SK-N-SH treated with all-trans-retinoic acid at 6 μM for 48 hours (cell line): ENCODE measurements around the gene AMMECR1.

Experiments used
- ARNTL ChIP-seq: fragments of 450-650 bp; formaldehyde crosslinking; IDR thresholded peaks from 2 replicates; pipeline ENCODE4 v1.5.0; 2020; ENCODE audit warnings: low read depth, mild to moderate bottlenecking, moderate library complexity, borderline replicate concordance
- CREB5 ChIP-seq: fragments of 250-450 bp; sonication (Bioruptor Pico); IDR thresholded peaks from 2 replicates; pipeline ENCODE4 v1.5.1; 2020; ENCODE audit warnings: low read depth, mild to moderate bottlenecking, moderate library complexity
- ESRRG ChIP-seq: fragments of 250-450 bp; sonication (Bioruptor Pico); IDR thresholded peaks from 2 replicates; pipeline ENCODE4 v1.6.1; 2021; ENCODE audit warnings: mild to moderate bottlenecking
- ISL1 ChIP-seq: fragments of 250-450 bp; sonication (Bioruptor Pico); IDR thresholded peaks from 2 replicates; pipeline ENCODE4 v2.1.2; 2022; ENCODE audit warnings: mild to moderate bottlenecking, moderate library complexity
- OSR1 ChIP-seq: fragments of 250-450 bp; sonication (Bioruptor Pico); IDR thresholded peaks from 2 replicates; pipeline ENCODE4 v1.8.0; 2022; ENCODE audit warnings: moderate library complexity, mild to moderate bottlenecking, inconsistent platforms
- PATZ1 ChIP-seq: fragments of 250-450 bp; sonication (Bioruptor Pico); IDR thresholded peaks from 2 replicates; pipeline ENCODE4 v1.8.0; 2020; ENCODE audit warnings: mild to moderate bottlenecking, moderate library complexity, borderline replicate concordance
- ZFP30 ChIP-seq: fragments of 450-650 bp; formaldehyde crosslinking; IDR thresholded peaks from 2 replicates; pipeline ENCODE4 v1.5.0; 2022; ENCODE audit warnings: mild to moderate bottlenecking, moderate library complexity
- ZNF70 ChIP-seq: fragments of 450-650 bp; formaldehyde crosslinking; IDR thresholded peaks from 2 replicates; pipeline ENCODE4 v1.5.0; 2020; ENCODE audit warnings: mild to moderate bottlenecking, moderate library complexity
- TF ChIP-seq, protein P1 (sequence below): fragments of 250-450 bp; sonication (Bioruptor Pico); IDR thresholded peaks from 2 replicates; pipeline ENCODE4 v1.5.0; 2020; ENCODE audit warnings: mild to moderate bottlenecking, moderate library complexity

GRCh38 chrX:110316351-110317060 lies 1.4 kb downstream of the AMMECR1 start:
- TF ChIP-seq ARNTL (CRISPR knock-in tag): no peak
- no peak for TF ChIP-seq CREB5 (CRISPR knock-in tag)
- no peak for TF ChIP-seq OSR1 (CRISPR knock-in tag)
- TF ChIP-seq ESRRG (CRISPR knock-in tag): no peak
- TF ChIP-seq, protein P1, sequence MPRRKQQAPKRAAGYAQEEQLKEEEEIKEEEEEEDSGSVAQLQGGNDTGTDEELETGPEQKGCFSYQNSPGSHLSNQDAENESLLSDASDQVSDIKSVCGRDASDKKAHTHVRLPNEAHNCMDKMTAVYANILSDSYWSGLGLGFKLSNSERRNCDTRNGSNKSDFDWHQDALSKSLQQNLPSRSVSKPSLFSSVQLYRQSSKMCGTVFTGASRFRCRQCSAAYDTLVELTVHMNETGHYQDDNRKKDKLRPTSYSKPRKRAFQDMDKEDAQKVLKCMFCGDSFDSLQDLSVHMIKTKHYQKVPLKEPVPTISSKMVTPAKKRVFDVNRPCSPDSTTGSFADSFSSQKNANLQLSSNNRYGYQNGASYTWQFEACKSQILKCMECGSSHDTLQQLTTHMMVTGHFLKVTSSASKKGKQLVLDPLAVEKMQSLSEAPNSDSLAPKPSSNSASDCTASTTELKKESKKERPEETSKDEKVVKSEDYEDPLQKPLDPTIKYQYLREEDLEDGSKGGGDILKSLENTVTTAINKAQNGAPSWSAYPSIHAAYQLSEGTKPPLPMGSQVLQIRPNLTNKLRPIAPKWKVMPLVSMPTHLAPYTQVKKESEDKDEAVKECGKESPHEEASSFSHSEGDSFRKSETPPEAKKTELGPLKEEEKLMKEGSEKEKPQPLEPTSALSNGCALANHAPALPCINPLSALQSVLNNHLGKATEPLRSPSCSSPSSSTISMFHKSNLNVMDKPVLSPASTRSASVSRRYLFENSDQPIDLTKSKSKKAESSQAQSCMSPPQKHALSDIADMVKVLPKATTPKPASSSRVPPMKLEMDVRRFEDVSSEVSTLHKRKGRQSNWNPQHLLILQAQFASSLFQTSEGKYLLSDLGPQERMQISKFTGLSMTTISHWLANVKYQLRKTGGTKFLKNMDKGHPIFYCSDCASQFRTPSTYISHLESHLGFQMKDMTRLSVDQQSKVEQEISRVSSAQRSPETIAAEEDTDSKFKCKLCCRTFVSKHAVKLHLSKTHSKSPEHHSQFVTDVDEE: no peak
- TF ChIP-seq ZFP30 (CRISPR knock-in tag): no peak
- TF ChIP-seq ISL1 (CRISPR knock-in tag): no peak
- no peak for TF ChIP-seq ZNF70 (CRISPR knock-in tag)
- TF ChIP-seq PATZ1 (CRISPR knock-in tag): no peak
